GM12872 (cell line): Measurements from ENCODE around the gene TREX2.

Experiments used
- TF ChIP-seq, protein P1 (sequence below): IDR thresholded peaks from 3 replicates; pipeline ENCODE4 v1.5.1; 2011; ENCODE audit warnings: low read depth, mild to moderate bottlenecking, low read length, moderate library complexity; ENCODE audit not compliant: insufficient read depth

The TREX2 gene

DNA sequence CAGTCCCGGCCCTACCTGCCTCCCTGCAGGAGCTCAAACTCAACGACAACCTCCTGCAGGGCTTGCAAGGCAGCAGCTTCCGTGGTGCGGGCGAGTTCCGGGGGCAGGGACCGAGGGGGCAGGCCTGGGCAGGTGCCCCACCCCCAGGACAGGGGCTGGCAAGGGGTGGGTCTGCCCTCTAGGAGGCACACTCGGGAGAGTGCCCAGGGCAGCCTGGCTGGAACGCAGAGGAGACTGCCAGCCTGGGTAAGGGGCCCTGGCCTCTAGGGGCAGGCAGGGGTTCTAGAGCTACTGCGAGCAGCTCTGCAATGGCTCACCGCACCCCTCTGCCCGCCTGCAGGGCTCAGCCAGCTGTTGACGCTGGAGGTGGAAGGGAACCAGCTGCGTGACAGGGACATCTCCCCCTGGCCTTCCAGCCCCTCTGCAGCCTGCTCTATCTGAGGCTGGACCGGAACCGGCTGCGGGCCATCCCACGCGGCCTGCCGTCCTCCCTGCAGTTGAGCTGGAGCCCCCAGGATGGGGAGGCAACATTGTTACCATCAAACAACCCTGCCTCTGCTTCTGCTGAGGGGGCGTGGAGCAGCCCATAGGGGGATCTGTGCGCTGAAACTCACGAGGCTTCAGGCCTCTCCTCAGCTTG is 36.6 kb upstream of the TREX2 start:
- TF ChIP-seq, protein P1, sequence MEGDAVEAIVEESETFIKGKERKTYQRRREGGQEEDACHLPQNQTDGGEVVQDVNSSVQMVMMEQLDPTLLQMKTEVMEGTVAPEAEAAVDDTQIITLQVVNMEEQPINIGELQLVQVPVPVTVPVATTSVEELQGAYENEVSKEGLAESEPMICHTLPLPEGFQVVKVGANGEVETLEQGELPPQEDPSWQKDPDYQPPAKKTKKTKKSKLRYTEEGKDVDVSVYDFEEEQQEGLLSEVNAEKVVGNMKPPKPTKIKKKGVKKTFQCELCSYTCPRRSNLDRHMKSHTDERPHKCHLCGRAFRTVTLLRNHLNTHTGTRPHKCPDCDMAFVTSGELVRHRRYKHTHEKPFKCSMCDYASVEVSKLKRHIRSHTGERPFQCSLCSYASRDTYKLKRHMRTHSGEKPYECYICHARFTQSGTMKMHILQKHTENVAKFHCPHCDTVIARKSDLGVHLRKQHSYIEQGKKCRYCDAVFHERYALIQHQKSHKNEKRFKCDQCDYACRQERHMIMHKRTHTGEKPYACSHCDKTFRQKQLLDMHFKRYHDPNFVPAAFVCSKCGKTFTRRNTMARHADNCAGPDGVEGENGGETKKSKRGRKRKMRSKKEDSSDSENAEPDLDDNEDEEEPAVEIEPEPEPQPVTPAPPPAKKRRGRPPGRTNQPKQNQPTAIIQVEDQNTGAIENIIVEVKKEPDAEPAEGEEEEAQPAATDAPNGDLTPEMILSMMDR: no peak

DNA sequence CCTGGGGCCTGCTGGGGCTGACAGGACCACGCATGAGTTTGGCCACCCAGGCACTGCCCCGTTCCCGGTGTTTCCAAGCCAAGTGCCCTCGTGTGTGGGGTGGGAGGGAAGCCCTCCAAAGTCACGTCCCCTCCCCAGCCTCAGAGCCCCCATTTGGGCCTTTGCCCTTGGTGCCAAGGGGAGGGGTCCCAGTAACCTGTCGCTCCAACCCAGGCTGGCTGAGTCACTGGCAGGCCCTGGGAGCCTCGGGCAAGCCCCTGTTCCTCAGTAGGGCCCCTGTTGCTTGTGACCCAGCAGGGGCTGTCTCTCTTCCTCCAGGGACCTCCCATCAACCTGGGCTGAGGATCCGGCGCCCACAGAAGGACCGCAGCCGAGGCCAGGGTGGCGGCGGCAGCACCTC is 35.2 kb upstream of the TREX2 start:
- TF ChIP-seq, protein P1: no peak

DNA sequence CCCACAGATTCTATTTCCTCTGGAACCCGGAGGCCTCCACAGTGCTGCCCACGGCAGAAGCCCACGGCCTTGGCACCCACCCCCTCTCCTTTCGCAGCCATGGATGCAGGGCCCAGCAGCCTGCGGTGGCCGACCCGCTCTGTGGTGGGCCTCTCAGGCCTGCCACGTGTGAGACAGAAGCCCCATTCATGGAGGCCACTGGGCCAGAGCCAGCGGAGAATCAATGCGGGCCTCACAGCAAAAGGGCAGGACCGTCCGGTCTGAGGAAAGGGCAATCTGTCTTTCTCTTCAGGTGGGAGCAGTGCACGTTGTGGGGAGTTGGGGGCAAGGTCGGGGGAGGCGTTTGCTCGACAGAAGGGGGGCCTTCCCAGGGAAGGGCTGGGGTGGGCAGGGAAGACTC is 32.9 kb upstream of the TREX2 start:
- TF ChIP-seq, protein P1: no peak

DNA sequence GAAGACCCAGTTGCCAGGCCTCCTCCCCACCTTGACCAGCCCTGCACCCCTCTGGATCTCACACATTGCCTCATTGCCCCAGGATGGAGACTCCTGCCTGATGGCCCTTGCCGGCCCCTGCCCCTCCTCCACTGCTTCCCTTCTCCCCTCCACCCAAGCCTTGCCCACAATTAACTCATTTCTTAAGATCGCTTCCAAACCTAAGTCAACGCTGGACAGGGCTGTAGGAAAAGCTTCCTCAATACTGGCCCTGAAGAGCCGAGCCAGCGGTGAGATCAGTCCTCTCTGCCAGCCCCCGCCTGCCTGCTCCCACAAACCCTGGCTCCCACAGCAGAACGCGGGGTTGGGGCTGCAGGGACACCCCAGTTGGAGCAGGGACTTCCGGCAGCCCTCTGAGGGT is 32.0 kb upstream of the TREX2 start:
- TF ChIP-seq, protein P1: no peak

DNA sequence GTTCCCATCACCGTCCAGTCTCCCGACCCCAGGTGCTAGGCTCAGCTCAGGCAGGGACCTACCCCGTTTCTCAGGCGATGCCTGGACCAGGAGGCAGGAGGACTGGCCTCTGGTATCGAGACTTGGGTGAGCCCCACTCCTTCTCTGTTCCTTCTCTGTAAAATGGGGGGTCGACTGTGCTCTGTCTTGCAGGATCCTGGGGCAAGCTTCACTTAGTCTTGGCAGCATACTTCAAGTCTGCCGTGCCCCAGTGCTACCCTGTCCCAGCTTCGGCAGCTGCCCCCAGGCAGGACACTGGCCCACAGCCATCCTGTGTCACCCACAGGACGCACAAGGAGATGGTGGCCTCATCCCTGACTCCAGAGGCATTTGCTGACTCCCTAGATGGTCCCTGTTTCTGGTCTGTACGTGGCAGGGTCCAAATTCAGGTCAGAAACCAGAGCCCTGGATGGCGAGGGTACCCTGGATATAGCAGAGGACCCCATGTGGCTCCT is 31.6 kb upstream of the TREX2 start:
- TF ChIP-seq, protein P1: no peak

DNA sequence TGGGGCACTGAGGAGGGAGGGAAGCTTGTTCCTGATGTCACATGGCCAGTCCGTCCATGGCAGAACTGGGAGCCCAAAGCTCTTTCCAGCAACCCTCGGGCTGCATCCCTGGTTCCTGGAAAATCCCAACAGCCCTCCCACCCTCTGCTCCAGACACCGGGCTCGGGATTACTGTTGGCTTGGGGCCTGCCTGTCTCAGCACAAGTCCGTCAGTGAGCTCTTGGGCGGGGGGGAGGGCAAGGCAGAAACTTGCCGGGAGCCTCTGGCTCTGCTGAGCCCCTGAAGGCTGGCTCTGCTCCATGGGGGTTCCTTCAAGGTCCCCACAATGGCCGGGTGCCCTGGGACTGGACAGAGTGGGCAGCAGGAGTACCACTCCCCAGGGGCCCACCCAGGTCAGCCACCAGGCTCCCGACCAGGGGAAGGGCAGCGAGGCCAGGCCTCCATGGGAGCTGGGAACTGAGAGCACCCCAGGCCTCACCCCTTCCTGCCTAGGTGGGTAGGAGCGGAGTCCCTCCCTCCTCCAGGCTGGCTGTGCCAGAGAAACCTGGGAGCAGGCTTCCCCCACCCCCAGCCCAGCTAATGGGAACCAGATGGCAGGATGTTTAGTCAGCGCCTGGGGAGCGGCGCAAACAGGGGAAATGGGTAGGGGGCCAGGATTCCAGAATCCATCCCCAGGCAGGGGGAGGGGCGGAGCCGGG is 31.0 kb upstream of the TREX2 start:
- TF ChIP-seq, protein P1: no peak

DNA sequence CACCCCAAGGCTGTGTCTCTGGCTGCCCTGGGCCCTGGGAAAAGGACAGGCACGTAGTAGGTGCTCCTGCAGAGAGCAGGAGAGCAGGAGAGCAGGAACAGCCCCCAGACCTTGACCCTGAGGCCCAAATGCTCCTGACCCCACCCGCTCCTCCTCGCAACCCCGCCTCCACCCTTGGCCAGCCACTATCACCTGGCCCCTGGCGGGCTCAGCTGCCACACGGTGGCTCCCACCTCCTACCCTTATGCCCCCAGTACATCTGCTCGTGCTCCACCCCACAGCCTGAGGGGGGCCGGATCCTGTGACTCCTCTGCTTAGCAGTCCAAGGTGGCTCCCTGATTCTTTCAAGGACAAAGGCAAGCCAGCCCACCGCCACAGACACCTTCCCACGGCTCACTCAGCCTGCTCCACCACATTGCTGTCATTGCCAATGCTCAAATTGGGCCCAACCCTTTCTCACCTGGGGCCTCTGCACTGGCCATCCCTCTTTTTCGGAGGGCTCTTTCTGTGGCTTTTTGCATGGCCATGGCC is 30.0 kb upstream of the TREX2 start:
- TF ChIP-seq, protein P1: no peak
